NK-92 treated with Interleukin-12 subunit alpha and Interleukin-12 subunit beta, amount 100 ng/mL, for 24 hours (cell line): ENCODE results near the gene GNG7.
"Not testable (repeated sequence)": the region's sequence is repeated elsewhere in the genome, so short reads cannot be mapped to it uniquely, and the experiment has no call there.

ENCODE experiments used
- DNase-seq: peaks from one replicate; lab custom pipeline; 2025; lab: John Stamatoyannopoulos, UW

The GNG7 gene

DNA sequence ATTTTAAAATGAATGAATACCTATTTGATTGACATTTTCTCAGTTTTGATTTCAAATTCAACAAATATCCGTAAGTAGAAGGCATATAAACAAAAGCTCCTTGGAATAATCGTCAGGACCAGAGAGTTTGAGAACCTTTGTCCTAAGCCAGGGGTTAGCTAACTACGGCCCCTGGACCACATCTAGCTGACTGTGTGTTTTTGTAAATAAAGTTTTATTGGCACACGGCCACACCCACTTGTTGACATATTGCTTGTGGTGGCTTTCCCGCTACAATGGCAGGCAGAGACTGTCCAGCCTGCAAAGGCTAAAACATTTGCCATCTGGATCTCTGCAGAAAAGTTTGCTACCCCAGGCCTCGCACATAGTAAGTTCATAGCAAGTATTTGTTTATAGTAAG, 83.4 kb downstream of the GNG7 start:
- DNase-seq: no peak

DNA sequence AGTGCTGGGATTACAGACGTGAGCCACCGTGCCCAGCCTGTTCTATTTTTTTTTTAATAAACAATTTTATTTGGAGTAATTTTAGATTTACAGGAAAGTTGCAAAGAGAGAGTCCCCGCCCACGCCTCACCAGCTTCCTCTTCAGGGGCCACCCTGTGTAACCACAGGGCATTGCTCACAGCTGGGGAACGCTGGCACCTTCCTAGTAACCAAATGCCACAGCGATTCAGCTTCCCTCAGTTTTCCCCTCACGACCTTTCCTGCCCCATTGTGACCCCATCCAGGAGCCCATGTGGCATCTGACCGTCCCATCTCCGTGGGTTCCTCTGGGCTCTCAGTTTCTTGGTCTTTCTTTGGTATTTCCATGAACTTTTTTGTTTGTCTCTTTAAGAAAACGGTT, 83.9 kb downstream of the GNG7 start:
- peak; percentile 56 for DNase-seq

DNA sequence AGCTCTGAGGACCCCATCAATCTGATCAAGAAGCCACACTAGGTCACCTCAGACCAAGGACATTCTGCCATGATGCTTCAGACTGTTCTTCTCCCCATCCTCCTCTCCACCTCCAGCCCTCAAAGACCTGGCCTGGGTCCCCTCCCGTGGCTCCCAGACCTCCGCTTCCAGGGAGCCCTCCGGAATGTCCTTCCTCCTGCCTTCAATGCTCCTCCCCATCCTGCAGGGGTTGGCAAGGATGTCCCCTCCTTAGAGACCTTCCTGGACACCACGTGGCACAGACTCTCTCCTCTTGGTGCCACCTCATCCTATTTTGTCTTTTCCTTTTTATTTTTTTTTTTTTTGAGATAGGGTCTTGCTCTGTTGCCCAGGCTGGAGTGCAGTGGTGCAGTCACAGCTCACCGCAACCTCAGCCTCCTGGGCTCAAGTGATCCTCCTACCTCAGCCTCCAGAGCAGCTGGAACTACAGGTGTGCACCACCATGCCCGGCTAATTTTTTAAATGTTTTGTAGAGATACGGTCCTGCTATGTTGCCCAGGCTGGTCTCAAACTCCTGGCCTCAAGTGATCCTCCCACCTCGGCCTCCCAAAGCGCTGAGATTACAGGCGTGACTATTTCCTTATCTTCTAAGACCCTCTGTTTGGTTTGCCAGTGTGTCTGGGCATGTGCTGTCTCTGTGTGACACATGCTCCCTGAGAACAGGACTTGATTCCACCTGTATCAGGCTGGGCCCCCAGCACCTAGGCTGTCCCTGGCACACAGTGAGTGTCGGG, 84.9 kb downstream of the GNG7 start:
- no peak for DNase-seq

DNA sequence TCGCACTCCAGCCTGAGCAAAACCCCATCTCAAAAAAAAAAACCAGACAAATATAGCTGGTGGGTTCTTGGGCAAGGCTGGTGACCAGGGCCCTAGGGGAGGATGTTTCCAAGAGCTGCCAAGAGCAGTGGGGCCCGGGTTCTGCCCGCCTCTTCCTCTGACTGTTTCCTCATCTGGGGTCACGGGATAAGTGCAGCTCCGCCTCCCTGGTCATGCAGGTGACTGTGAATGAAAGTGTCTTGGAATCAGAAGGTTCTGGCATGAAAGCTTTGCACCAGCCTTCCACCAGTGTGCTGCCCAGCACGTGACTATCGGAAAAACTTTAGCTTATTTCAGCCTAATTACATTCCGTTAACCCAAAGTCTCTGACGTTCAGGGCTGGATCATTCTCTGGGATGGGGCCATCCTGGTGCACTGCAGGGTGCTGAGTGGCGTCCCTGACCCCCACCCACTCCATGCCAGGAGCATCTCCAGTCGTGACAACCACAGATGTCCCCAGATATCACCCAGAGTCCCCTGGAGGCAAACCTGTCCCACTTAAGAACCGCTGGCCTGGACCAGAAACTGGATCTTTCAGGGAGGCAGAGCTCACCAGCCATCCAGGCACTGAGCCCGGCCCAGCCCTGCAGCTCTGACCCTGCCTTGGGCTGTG, 85.6 kb downstream of the GNG7 start:
- no peak for DNase-seq

DNA sequence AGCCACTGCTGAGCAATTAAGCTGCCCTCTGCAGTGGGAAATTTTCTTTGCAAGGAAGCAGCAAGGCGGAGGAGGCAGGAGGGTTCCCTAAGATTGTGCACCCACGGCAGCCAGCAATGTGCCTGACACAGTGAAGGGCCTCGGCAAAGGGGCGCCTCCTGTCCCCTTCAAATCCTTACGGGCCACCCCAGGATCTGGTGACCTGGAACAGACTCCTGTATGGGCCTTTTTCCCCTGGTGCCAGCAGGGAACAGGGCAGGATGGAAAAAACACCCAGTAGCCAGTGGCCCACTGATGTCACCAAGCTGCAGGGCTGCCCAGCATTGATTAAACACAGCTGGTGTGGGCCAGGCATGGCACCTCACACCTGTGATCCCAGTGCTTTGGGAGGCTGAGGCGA, 86.7 kb downstream of the GNG7 start:
- no peak for DNase-seq

DNA sequence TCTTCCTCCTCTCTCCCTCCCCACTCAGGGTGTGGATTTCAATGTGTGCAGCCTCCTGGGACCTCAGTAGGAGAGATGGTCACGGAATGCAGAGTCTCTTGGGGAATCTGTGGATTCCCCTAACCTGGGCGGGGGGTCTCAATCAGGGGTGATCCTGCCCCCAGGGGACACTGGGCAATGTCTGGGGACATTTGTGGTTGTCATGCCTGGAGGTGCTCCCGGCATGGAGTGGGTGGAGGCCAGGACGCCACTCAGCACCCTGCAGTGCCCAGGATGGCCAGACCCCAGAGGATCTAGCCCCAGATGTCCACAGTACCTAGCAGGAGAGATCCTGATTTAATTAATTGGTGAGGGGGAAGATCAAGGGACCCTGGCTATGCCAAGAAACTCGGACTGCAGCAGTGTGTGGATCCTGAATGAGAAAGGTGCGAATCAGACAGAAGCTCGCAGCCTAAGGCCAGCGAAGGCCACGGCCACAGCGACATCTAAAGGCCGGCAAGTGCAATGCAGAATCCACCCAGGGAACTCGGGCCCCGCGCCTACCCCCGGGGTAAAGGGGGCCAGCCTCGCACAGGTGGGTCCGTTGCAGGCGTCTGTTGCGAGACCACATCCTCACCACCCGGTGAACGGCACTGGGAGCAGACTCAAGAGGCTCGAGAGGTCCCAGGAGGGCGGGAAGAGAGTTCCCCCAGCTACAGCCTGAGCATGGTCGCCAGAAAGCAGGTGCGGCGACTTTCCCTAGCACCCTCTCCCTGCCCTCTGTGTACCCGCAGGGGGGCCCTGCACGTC, 88.8 kb downstream of the GNG7 start:
- DNase-seq: peak; percentile 53

DNA sequence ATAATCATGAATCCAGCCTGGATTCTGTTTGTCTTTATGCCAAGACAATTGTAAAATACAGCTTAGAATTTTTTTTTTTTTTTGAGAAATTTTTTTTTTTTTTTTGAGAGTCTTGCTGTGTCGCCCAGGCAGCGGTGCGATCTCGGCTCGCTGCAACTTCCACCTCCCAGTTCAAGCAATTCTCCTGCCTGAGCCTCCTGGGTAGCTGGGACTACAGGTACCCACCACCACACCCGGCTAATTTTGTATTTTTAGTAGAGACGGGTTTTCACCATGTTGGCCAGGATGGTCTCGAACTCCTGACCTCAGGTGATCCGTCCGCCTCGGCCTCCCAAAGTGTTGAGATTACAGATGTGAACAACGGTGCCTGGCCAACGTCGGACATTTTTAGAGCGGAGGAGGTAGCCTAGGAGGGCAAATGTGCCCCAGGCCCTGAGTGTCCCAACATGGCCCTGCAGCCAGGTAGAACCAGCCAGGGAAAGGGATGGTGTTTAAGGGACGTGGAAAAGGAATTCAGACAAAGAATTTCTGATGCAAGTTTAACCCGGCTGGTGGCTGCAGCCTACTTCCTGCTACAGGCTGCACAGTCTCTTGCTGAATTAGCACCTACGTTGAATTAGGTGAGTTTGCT, 89.8 kb downstream of the GNG7 start:
- DNase-seq: no peak

DNA sequence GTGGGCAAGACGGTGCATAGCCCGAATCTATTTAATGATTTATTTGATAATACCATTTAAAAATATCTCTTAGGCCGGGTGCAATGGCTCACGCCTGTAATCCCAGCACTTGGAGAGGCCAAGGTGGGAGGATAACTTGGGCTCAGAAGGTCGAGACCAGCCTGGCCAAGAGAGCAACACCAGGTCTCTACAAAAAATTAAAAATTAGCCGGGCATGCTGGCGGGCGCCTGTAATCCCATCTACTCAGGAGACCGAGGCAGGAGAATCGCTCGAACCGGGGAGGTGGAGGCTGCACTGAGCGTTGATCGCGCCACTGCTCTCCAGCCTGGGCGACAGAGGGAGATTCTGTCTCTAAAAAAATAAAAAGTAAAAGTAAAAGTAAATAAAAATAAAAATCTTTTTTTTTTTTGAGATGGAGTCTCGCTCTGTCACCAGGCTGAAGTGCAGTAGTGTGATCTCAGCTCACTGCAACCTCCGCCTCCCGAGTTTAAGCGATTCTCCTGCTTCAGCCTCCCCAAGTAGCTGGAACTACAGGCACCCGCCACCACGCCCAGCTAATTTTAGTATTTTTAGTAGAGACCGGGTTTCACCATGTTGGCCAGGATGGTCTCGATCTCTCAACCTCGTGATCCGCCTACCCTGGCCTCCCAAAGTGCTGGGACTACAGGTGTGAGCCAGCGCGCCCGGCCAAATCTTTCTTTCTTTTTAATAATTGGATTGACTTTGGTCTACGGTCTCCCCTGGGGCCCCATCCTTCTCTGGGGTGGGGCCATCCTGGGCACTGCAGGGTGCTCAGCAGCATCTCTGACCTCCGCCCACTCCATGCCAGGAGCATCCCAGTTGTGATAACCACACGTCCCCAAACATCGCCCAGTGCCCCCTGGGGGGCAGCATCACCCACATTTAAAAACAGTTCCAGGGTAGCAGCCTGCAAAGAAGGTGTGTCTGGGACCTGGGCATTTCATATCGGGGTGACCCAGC, 90.7 kb downstream of the GNG7 start:
- DNase-seq: no peak

DNA sequence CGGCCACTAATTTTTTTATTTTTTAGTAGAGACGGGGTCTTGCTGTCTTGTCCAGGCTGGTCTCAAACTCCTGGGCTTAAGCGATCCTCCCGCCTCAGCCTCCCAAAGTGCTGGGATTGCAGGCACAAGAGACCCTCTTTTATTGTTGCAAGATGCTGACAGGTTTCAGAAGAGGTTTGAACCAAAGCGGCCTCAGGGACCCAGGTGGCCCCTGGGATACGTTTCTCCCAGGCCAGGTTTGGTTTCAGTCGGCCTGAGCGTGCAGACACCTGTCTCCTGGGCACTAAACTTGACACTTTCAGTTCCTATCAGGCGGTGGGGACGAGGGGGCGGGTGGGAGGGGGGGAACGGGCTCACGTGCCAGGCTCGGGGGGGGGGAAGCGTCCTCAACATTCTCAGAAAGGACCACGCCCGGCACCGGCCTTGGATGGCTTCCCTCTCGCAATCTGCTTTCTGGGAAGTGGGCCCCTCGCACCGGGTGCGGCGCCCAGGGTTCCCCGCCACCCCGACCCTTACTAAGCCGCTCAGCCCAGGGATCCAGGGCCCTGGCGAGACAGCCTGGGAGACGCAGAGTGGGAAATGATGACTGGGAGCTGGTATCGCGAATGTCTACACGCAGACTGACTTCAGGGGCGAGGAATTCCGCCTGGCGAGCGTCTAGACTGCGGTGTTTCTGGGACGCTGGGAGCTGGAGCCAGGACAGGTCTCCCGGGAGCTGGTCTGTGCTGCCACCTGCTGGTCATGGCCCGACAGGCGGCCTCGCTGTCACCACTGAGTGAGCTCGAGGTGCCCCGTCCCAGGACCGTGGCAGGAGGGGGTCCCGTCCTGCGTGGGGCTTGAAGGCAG, 91.6 kb downstream of the GNG7 start:
- peak; percentile 77 for DNase-seq

DNA sequence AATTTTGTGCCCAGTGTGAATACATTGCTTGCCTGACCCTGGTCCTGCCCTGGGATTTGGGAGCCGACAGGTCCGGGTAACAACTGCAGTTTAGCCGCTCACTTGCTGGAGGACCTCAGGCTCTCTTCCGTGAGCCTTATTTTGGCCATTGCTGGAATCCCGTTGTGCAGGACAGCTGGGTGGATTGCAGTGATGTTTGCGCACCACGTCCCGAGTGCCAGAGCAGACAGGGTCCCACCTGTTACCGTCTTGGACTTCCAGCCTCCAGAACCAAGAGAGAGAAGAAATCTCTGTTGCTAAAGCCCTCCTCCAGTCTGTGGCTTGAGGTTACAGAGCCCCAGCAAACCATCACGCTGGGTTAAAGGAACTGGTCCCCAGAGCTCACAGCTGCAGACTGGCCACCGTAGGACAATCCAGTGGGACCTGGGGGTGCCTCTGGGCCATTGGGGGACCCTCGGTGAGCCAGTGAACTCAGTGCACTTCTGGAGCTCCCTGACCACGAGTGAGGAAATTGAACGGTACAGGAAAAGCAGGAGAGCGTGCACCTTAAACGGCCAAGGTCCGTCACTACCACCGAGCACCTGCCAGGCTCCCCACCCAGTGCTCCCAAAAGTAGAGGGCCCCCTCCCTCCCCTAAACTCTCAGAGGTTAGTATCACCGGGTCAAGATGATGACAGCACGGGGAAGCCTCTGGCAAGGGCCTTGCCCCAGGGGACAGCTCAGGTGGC, 92.9 kb downstream of the GNG7 start:
- no peak for DNase-seq

DNA sequence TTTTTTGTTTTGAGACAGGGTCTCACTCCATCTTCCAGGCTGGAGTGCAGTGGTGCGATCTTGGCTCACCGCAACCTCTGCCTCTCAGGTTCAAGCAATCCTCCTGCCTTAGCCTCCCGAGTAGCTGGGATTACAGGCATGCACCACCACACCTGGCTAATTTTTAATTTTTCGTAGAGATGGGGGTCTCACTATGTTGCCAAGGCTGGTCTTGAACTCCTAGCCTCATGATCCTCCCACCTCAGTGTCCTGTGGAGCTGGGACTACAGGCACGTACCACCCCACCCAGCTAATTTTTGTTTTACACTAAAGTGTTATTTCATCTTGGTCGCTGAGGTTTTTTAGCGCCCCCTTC, 93.5 kb downstream of the GNG7 start:
- DNase-seq: not testable (repeated sequence)

DNA sequence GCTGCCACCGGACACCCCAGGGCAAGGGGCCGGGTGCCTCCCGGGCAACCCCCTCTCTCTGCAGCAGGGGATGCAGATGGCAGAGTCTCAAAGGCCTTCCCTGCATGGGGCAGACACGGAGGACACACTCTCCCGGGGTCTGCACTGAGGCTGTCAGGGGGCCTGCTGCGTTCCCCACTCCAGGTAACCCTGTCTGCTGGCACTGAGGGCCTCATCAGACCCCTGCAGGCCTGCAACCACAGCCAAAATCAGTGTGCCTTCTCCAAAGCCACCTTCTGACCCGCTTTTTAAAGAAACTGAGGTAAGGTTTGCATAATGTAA, 93.9 kb downstream of the GNG7 start:
- no peak for DNase-seq

DNA sequence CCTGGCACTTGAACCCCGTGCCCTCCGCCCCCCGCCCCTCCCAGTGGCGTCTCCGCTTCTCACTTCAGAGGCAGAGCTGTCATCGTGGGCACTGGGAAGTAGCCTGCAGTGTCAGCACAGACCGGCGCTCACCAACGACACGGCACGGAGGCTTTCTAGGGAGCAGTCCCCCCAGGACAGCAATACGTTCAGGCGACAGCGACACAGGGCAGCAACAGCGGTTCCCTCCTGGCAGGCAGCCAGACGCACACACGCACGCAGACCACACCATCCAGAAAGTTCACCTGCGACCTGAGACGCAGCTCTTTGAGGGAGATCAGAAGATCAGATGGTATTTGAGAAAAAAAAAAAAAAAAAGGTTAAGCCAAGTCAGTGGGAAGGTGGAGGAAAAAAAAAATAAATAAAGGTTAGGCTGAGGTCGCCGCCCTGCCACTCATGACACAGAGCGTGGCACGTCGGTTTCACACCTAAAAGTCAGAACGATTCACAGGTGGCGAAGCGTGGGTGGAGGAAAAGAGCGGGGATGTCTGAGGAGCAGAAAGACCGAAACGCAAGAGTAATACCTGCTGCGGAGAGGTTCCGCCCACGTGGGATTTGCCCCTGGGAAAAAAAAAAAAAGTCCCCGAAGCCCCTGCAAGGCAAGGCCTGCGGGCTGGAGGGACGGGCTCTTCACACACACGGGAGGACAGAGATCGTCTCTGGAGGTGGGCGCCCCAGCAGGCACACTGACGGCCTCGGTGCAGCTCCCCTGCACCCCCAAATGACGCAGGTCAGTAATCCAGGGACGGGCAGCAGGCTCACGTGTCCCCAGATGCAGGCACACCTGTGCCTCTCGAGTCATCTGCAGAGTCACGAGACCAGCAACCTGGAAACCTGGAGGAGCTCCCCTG, 94.5 kb downstream of the GNG7 start:
- DNase-seq: no peak

DNA sequence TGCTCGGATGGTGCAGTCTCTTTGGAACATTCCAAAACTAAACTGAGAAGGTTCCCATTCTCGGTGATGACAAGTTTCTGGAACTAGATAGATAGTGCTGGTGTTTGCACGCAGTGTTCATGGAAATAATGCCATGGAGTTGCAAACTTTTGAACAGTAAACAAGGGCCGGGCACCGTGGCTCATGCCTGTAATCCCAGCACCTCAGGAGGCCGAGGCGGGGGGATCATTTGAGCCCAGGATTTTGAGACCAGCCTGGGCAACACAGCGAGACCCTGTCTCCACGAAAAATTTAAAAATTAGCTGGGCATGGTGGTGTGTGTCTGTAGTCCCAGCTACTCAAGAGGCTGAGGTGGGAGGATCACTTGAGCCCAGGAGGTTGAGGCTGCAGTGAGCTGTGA, 95.7 kb downstream of the GNG7 start:
- DNase-seq: not testable (repeated sequence)

DNA sequence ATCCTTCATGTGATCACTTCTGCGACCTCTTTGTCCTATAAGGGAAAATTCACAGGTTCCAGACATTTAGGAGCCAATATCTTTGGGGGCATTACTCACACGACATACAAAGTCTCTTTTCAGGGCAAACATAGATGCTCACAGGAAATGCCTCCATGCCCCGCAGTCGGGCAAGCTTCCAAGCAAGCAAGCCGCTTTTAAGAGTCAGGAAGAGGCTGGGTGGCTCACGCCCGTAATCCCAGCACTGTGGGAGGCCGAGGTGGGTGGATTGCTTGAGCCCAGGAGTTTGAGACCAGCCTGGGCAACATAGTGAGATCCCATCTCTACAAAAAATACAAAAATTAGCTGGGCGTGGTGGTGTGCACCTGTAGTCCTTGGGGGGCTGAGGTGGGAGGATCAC, 96.6 kb downstream of the GNG7 start:
- not testable (repeated sequence) for DNase-seq

DNA sequence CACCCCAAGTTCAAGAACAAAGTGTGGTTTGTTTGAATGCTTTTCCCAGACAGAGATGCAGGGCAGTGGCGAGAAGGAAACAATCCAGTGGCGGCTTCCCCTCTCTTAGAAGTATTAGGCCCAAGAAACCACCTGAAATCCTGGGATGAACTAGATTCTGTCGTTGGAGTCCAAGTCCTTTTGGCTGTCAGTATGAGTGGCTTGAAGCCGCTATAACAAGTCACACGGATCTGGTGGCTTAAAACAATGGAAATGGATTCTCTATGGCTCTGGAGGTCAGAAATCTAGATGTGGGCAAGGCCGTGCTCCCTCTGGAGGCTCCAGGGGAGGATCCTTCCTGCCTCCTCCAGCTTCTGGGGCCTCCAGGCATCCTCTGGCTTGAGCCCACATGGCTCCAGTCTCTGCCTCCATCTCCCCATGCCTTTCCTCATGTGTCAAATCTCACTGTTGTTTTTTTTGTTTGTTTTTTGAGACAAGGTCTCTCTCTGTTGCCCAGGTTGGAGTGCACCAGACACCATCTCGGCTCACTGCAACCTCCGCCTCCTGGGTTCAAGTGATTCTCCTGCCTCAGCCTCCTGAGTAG, 97.7 kb downstream of the GNG7 start:
- DNase-seq: no peak

DNA sequence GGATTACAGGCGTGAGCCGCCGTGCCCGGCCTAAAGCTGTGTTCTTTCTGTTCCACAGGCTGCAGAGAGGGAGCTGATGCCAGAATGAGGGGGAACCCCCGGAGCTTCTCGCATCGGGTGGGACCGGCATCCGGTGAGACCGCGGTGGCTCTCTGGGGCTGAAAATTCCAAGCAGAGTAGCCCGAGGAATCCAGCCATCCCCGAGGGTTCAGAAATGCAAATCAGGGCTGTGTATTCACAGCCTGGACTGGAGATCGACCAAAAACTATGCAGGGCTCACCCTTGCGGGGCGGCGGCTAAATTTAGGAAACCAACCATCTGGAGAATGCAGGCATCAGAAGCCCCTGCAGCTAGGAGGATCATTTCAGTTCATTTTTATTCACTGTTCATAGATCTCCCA, 99.2 kb downstream of the GNG7 start:
- DNase-seq: no peak

DNA sequence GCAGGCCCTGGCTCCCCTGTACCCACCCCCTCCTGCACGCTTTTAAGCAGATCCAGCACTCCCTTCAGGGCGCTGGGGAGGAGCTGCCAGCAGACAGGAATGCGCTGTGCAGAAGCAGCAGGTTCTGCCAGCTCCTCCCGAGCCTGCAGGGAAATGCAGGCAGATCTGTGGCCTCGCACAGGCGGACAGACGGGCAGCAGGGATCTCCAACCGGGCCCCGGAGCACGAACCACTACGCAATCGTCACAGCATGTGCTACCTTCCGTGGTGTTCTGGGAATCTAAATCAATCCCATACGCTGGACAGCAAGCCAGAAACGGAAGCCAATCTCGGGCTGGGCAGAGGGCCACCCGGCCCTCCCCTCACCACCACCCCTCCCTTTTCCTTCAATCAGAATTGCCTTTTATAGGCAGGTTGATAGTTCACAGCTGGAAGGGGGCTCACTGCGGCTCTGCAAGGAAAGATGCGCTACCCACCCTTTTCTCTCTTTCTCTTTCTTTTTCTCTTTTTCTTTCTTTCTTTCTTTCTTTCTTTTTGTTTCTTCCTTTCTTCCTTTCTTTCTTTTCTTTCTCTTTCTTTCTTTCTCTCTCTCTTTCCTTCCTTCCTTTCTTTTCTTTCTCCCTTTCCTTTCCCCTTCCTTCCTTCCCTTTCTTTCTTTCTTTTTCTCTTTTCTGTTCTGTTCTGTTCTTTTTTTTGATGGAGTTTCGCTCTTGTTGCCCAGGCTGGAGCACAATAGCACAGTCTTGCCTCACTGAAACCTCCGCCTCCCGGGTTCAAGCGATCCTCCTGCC, 99.9 kb downstream of the GNG7 start:
- no peak for DNase-seq
